ENCODE results near the gene PRSS50. TPM values are rescaled to one million over a fixed set of nuclear protein-coding genes. Genes with fewer than 3 reads are reported as not detected.

Gene PRSS50
- total and polyA plus RNA-seq, 7 donors: 0.03 to 1.1 (median 0.49) TPM; not detected in 3

GRCh38 chr3:46675843-46676567 is 41.7 kb downstream of the PRSS50 start:
- WGBS, 2 donors: 86 to 87% methylated on average over 9 of the region's 9 CpGs
- no peaks in the 10 kb centered on the region for H3K36me3 ChIP-seq
- no peaks in the 10 kb centered on the region for H3K9me3 ChIP-seq
- intact Hi-C loops (cut with DNase I): no loop called here
- no peaks in the 10 kb centered on the region for H3K4me1 ChIP-seq
- H3K4me3 ChIP-seq: no peak overlapping the region
- no peak overlapping the region for H3K27ac ChIP-seq
- H3K27me3 ChIP-seq: no peaks in the 10 kb centered on the region
- DNase-seq: peak; percentile 64
- TF ChIP-seq EP300 (IDR thresholded peaks at IDR 0.05) (no peak), POLR2AphosphoS5 (IDR thresholded peaks at IDR 0.05) (no peak), POLR2A (IDR thresholded peaks at IDR 0.05) (no peak)
- TF ChIP-seq, protein P1, sequence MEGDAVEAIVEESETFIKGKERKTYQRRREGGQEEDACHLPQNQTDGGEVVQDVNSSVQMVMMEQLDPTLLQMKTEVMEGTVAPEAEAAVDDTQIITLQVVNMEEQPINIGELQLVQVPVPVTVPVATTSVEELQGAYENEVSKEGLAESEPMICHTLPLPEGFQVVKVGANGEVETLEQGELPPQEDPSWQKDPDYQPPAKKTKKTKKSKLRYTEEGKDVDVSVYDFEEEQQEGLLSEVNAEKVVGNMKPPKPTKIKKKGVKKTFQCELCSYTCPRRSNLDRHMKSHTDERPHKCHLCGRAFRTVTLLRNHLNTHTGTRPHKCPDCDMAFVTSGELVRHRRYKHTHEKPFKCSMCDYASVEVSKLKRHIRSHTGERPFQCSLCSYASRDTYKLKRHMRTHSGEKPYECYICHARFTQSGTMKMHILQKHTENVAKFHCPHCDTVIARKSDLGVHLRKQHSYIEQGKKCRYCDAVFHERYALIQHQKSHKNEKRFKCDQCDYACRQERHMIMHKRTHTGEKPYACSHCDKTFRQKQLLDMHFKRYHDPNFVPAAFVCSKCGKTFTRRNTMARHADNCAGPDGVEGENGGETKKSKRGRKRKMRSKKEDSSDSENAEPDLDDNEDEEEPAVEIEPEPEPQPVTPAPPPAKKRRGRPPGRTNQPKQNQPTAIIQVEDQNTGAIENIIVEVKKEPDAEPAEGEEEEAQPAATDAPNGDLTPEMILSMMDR (IDR thresholded peaks at IDR 0.05): no peak

GRCh38 chr3:46675426-46675825 is 42.2 kb downstream of the PRSS50 start:
- no peaks in the 10 kb centered on the region for H3K27me3 ChIP-seq
- H3K27ac ChIP-seq: no peak overlapping the region
- no peaks in the 10 kb centered on the region for H3K4me1 ChIP-seq
- DNase-seq: peak; percentile 49
- TF ChIP-seq, protein P1 (IDR thresholded peaks at IDR 0.05): no peak
- TF ChIP-seq POLR2AphosphoS5 (IDR thresholded peaks at IDR 0.05): no peak
- no peak for TF ChIP-seq POLR2A (IDR thresholded peaks at IDR 0.05)
- no peak for TF ChIP-seq EP300 (IDR thresholded peaks at IDR 0.05)
- H3K9me3 ChIP-seq: no peaks in the 10 kb centered on the region
- H3K4me3 ChIP-seq: no peak overlapping the region
- intact Hi-C loops (cut with DNase I): no loop called here
- 93 to 95% methylated on average over 6 of the region's 6 CpGs for WGBS, 2 donors
- no peaks in the 10 kb centered on the region for H3K36me3 ChIP-seq

GRCh38 chr3:46674031-46674845 is 43.4 kb downstream of the PRSS50 start:
- TF ChIP-seq POLR2A (IDR thresholded peaks at IDR 0.05) (no peak), EP300 (IDR thresholded peaks at IDR 0.05) (no peak), POLR2AphosphoS5 (IDR thresholded peaks at IDR 0.05) (no peak)
- TF ChIP-seq, protein P1 (IDR thresholded peaks at IDR 0.05): no peak
- H3K27me3 ChIP-seq: no peaks in the 10 kb centered on the region
- H3K27ac ChIP-seq: no peak overlapping the region
- intact Hi-C loops (cut with DNase I): no loop called here
- H3K4me3 ChIP-seq: no peak overlapping the region
- H3K9me3 ChIP-seq: no peaks in the 10 kb centered on the region
- H3K36me3 ChIP-seq: no peaks in the 10 kb centered on the region
- no peaks in the 10 kb centered on the region for H3K4me1 ChIP-seq
- peak; percentile 43 for DNase-seq
- 93 to 94% methylated on average over 12 of the region's 12 CpGs for WGBS, 2 donors

- Histone ChIP-seq H3K36me3 (no peaks in the 10 kb centered on the region), H3K4me3 (no peak overlapping the region), H3K27ac (no peak overlapping the region), H3K27me3 (no peaks in the 10 kb centered on the region), H3K9me3 (no peaks in the 10 kb centered on the region), H3K4me1 (no peaks in the 10 kb centered on the region)
- TF ChIP-seq POLR2A (IDR thresholded peaks at IDR 0.05): no peak
- TF ChIP-seq, protein P1 (IDR thresholded peaks at IDR 0.05): no peak
- no peak for TF ChIP-seq EP300 (IDR thresholded peaks at IDR 0.05)
- no peak for TF ChIP-seq POLR2AphosphoS5 (IDR thresholded peaks at IDR 0.05)
- WGBS, 2 donors: 88% methylated on average over 10 of the region's 10 CpGs
- intact Hi-C loops (cut with DNase I): no loop called here
- peak; percentile 30 for DNase-seq
Observed at GRCh38 chr3:46673151-46674030, 44.3 kb downstream of the PRSS50 start.

Data from sigmoid colon (tissue), 7 donors.